ENCODE data around the gene IRF6.

DNA sequence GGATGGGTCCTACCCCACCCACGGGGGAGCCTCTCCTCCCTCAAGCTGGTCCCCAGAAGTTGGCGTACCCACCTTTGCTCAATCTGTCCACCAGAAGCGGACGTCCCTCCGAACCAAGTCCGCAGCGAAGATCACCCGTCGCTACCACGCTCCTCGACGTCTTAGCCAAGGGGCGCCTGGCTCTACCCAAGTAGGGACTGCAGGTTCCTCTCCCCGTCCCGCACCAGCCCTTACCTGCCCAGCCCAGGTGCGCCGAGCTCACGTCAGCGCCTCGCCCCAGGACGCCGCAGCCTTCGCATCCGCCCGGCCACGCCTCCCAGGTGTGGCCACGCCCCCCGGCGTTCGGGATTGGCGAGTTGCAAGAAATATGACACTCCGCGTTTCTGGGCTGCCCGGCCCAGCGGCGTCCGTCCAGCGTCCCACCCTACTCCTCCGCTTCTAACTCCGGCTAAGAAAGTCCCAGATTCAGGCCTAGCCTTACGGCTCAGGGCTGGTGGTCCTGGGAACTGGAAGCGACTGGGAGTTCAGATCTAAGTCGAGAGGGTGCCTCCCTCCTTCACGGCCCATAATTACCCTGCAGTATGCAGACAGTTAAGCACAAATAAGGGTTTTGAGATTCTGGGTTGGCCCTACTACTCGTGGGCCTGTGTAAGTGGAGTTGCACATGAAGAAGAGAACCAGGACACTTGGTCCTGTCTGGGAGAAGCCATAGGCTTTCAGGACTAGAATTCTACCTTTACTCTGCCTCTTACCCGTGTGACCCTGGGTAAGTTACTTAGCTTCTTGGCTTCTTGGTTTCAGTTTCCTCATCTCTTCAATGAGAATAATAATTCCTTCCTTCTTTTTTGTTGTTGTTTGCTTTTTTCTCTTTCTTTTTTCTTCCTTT, at the start of gene IRF6:
- TF ChIP-seq CTCF (IDR thresholded peaks at IDR 0.05): no peak
- peak; percentile 83 for TF ChIP-seq POLR2A (IDR thresholded peaks at IDR 0.05)

Measured in right lobe of liver (tissue), 4 donors.